HEK293 (cell line): Measurements from ENCODE around the gene PEX16.

ENCODE experiments used
- CTCF ChIA-PET: fragments of 350-600 bp; formaldehyde crosslinking; extraction: SDS; loops from one replicate; lab custom pipeline; 2021; ENCODE audit warnings: antibody characterized with exemption; lab: Yijun Ruan, JAX
- POLR2A ChIA-PET: fragments of 300-600 bp; formaldehyde crosslinking; extraction: SDS; loops from one replicate; lab custom pipeline; 2020; ENCODE audit warnings: antibody characterized with exemption, inconsistent platforms; lab: Yijun Ruan, JAX
- H3K27ac ChIP-seq: fragments of 200-500 bp; sonication (Bioruptor generic); 2 replicates; pipeline ENCODE4 v1.5.1; 2014; ENCODE audit warnings: low read depth, low read length, control low read depth, inconsistent platforms; ENCODE audit errors: extremely low read depth
- H3K36me3 ChIP-seq, 2 experiments: fragments of 200-500 bp in 1 of 2; sonication (Bioruptor generic) in 1 of 2; 1 replicate in 1 of 2; 2 replicates in 1 of 2; pipeline ENCODE4 v1.5.1; 2014 to 2017; ENCODE audit warnings: inconsistent platforms in 2 of 2, low read length in 2 of 2; ENCODE audit not compliant: control insufficient read depth in 2 of 2, insufficient read depth in 1 of 2
- H3K4me1 ChIP-seq: fragments of 200-500 bp; sonication (Bioruptor generic); 2 replicates; pipeline ENCODE4 v1.5.1; 2014; ENCODE audit warnings: mild to moderate bottlenecking, low read length, inconsistent platforms; ENCODE audit not compliant: control insufficient read depth, insufficient read depth
- H3K4me3 ChIP-seq: 2 replicates; pipeline ENCODE4 v1.5.1; 2011; ENCODE audit warnings: low read depth, mild to moderate bottlenecking, control low read depth, low read length, moderate library complexity
- H3K9me3 ChIP-seq: fragments of 200-500 bp; sonication (Bioruptor generic); 2 replicates; pipeline ENCODE4 v1.5.1; 2014; ENCODE audit warnings: low read depth, low read length, inconsistent platforms; ENCODE audit not compliant: control insufficient read depth, insufficient read depth
- MZF1 ChIP-seq: fragments of 450-650 bp; formaldehyde crosslinking; IDR thresholded peaks from 2 replicates; pipeline ENCODE4 v1.5.1; 2017; ENCODE audit warnings: missing biosample characterization, missing genetic modification characterization, borderline replicate concordance
- TCF7L2 ChIP-seq: IDR thresholded peaks from 2 replicates; pipeline ENCODE4 v1.6.1; 2011; ENCODE audit warnings: low read depth, mild to moderate bottlenecking, inconsistent platforms, low read length, moderate library complexity, borderline replicate concordance
- ZEB2 ChIP-seq: fragments of 450-650 bp; formaldehyde crosslinking; IDR thresholded peaks from 2 replicates; pipeline ENCODE4 v1.5.1; 2016; ENCODE audit warnings: missing biosample characterization, missing genetic modification characterization
- ZFP41 ChIP-seq: fragments of 450-650 bp; formaldehyde crosslinking; IDR thresholded peaks from 2 replicates; pipeline ENCODE4 v1.5.1; 2016; ENCODE audit warnings: missing biosample characterization, missing genetic modification characterization, borderline replicate concordance
- ZNF10 ChIP-seq: fragments of 450-650 bp; formaldehyde crosslinking; IDR thresholded peaks from 2 replicates; pipeline ENCODE4 v1.5.1; 2017; ENCODE audit warnings: missing biosample characterization, missing genetic modification characterization
- ZNF121 ChIP-seq: fragments of 450-650 bp; formaldehyde crosslinking; IDR thresholded peaks from 2 replicates; pipeline ENCODE4 v1.5.1; 2016; ENCODE audit warnings: missing biosample characterization, missing genetic modification characterization
- ZNF23 ChIP-seq: fragments of 450-650 bp; formaldehyde crosslinking; IDR thresholded peaks from 2 replicates; pipeline ENCODE4 v1.5.1; 2016; ENCODE audit warnings: missing biosample characterization, missing genetic modification characterization, borderline replicate concordance
- ZNF248 ChIP-seq: fragments of 450-650 bp; formaldehyde crosslinking; IDR thresholded peaks from 2 replicates; pipeline ENCODE4 v1.5.1; 2017; ENCODE audit warnings: missing biosample characterization, missing genetic modification characterization
- ZNF292 ChIP-seq: fragments of 450-650 bp; formaldehyde crosslinking; IDR thresholded peaks from 2 replicates; pipeline ENCODE4 v1.5.1; 2016; ENCODE audit warnings: low read depth, missing biosample characterization, missing genetic modification characterization, borderline replicate concordance
- ZNF394 ChIP-seq: fragments of 450-650 bp; formaldehyde crosslinking; IDR thresholded peaks from 2 replicates; pipeline ENCODE4 v1.5.1; 2016; ENCODE audit warnings: missing biosample characterization, missing genetic modification characterization, mild to moderate bottlenecking, moderate library complexity, borderline replicate concordance
- ZNF530 ChIP-seq: fragments of 450-650 bp; formaldehyde crosslinking; IDR thresholded peaks from 2 replicates; pipeline ENCODE4 v1.5.1; 2016; ENCODE audit warnings: low read depth, missing biosample characterization, missing genetic modification characterization
- ZNF549 ChIP-seq: fragments of 450-650 bp; IDR thresholded peaks from 2 replicates; pipeline ENCODE4 v1.5.1; 2018; ENCODE audit warnings: missing biosample characterization, missing genetic modification characterization, mild to moderate bottlenecking, inconsistent platforms, moderate library complexity
- ZNF654 ChIP-seq: fragments of 450-650 bp; formaldehyde crosslinking; IDR thresholded peaks from 2 replicates; pipeline ENCODE4 v1.5.1; 2016; ENCODE audit warnings: low read depth, missing biosample characterization, missing genetic modification characterization
- ZNF658 ChIP-seq: fragments of 450-650 bp; formaldehyde crosslinking; IDR thresholded peaks from 2 replicates; pipeline ENCODE4; 2016; ENCODE audit warnings: missing biosample characterization, missing genetic modification characterization
- ZNF837 ChIP-seq: fragments of 450-650 bp; formaldehyde crosslinking; IDR thresholded peaks from 2 replicates; pipeline ENCODE4 v1.5.1; 2016; ENCODE audit warnings: missing biosample characterization, missing genetic modification characterization
- TF ChIP-seq, protein P1 (sequence below): fragments of 450-650 bp; formaldehyde crosslinking; IDR thresholded peaks from 2 replicates; pipeline ENCODE4 v1.5.1; 2016; ENCODE audit warnings: missing biosample characterization, missing genetic modification characterization
- TF ChIP-seq, protein P2 (sequence below): fragments of 450-650 bp; formaldehyde crosslinking; IDR thresholded peaks from 2 replicates; pipeline ENCODE4 v1.5.1; 2016; ENCODE audit warnings: missing biosample characterization, missing genetic modification characterization, borderline replicate concordance
- TF ChIP-seq, protein P3 (sequence below): fragments of 450-650 bp; formaldehyde crosslinking; IDR thresholded peaks from 2 replicates; pipeline ENCODE4 v1.5.1; 2016; ENCODE audit warnings: missing biosample characterization, missing genetic modification characterization, low read depth
- TF ChIP-seq, protein P4 (sequence below): fragments of 450-650 bp; formaldehyde crosslinking; IDR thresholded peaks from 2 replicates; pipeline ENCODE4 v1.5.1; 2016; ENCODE audit warnings: missing biosample characterization, missing genetic modification characterization
- TF ChIP-seq, protein P5 (sequence below): fragments of 450-650 bp; IDR thresholded peaks from 2 replicates; pipeline ENCODE4 v1.5.1; 2018; ENCODE audit warnings: missing biosample characterization, missing genetic modification characterization

The PEX16 gene

DNA sequence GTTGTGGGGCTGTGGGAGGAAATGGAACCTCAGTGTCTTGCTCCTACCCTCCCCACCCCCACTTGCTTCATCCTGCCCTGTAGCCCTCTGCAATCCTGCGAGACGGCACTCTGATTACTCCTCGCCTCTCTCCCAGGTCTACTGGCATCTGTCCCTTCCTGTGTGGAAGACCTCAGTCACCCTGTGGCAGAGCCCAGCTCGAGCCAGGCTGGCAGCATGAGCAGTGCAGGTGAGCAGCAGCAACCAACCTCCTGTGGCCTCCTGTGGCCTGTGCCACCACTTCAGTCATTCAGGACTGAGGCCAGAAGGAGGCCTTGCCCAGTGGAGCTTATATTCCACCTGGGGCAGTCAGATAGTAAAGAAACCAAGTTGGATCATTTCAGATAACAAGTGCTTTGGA is 47.0 kb downstream of the PEX16 start:
- ChIA-PET CTCF (interaction anchor here (0.6 to 7.0 kb wide), 3 partner anchors 27 to 160 kb away, joined by 3 to 79 read pairs (median 3); no protein-coding TSS in a partner anchor), POLR2A (interaction anchor here (0.6 to 1.4 kb wide), 2 partner anchors 58 to 892 kb away, joined by 3 to 4 read pairs; no protein-coding TSS in a partner anchor)
- Histone ChIP-seq H3K36me3 (peaks cover 0 to 67% of the 10 kb centered on the region in 2 experiments; a peak in 1 of 3 replicates), H3K4me1 (no peaks in the 10 kb centered on the region), H3K4me3 (no peak overlapping the region), H3K27ac (no peak overlapping the region), H3K9me3 (no peaks in the 10 kb centered on the region)
- TF ChIP-seq TCF7L2 (no peak), ZNF248 (tag by site-specific recombination) (no peak), ZNF837 (tag by site-specific recombination) (no peak), ZNF23 (tag by site-specific recombination) (no peak), ZNF654 (no peak), MZF1 (tag by site-specific recombination) (no peak), ZNF549 (tag by site-specific recombination) (no peak), ZNF658 (no peak), ZNF292 (tag by site-specific recombination) (no peak), ZNF10 (tag by site-specific recombination) (no peak), ZNF394 (tag by site-specific recombination) (no peak), ZNF121 (tag by site-specific recombination) (no peak), ZNF530 (tag by site-specific recombination) (no peak), ZEB2 (tag by site-specific recombination) (no peak), ZFP41 (tag by site-specific recombination) (no peak)
- TF ChIP-seq, protein P1, sequence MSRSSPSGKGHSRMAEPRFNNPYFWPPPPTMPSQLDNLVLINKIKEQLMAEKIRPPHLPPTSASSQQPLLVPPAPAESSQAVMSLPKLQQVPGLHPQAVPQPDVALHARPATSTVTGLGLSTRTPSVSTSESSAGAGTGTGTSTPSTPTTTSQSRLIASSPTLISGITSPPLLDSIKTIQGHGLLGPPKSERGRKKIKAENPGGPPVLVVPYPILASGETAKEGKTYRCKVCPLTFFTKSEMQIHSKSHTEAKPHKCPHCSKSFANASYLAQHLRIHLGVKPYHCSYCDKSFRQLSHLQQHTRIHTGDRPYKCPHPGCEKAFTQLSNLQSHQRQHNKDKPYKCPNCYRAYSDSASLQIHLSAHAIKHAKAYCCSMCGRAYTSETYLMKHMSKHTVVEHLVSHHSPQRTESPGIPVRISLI (tag by site-specific recombination): no peak
- TF ChIP-seq, protein P2, sequence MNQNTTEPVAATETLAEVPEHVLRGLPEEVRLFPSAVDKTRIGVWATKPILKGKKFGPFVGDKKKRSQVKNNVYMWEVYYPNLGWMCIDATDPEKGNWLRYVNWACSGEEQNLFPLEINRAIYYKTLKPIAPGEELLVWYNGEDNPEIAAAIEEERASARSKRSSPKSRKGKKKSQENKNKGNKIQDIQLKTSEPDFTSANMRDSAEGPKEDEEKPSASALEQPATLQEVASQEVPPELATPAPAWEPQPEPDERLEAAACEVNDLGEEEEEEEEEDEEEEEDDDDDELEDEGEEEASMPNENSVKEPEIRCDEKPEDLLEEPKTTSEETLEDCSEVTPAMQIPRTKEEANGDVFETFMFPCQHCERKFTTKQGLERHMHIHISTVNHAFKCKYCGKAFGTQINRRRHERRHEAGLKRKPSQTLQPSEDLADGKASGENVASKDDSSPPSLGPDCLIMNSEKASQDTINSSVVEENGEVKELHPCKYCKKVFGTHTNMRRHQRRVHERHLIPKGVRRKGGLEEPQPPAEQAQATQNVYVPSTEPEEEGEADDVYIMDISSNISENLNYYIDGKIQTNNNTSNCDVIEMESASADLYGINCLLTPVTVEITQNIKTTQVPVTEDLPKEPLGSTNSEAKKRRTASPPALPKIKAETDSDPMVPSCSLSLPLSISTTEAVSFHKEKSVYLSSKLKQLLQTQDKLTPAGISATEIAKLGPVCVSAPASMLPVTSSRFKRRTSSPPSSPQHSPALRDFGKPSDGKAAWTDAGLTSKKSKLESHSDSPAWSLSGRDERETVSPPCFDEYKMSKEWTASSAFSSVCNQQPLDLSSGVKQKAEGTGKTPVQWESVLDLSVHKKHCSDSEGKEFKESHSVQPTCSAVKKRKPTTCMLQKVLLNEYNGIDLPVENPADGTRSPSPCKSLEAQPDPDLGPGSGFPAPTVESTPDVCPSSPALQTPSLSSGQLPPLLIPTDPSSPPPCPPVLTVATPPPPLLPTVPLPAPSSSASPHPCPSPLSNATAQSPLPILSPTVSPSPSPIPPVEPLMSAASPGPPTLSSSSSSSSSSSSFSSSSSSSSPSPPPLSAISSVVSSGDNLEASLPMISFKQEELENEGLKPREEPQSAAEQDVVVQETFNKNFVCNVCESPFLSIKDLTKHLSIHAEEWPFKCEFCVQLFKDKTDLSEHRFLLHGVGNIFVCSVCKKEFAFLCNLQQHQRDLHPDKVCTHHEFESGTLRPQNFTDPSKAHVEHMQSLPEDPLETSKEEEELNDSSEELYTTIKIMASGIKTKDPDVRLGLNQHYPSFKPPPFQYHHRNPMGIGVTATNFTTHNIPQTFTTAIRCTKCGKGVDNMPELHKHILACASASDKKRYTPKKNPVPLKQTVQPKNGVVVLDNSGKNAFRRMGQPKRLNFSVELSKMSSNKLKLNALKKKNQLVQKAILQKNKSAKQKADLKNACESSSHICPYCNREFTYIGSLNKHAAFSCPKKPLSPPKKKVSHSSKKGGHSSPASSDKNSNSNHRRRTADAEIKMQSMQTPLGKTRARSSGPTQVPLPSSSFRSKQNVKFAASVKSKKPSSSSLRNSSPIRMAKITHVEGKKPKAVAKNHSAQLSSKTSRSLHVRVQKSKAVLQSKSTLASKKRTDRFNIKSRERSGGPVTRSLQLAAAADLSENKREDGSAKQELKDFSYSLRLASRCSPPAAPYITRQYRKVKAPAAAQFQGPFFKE (tag by site-specific recombination): no peak
- TF ChIP-seq, protein P3, sequence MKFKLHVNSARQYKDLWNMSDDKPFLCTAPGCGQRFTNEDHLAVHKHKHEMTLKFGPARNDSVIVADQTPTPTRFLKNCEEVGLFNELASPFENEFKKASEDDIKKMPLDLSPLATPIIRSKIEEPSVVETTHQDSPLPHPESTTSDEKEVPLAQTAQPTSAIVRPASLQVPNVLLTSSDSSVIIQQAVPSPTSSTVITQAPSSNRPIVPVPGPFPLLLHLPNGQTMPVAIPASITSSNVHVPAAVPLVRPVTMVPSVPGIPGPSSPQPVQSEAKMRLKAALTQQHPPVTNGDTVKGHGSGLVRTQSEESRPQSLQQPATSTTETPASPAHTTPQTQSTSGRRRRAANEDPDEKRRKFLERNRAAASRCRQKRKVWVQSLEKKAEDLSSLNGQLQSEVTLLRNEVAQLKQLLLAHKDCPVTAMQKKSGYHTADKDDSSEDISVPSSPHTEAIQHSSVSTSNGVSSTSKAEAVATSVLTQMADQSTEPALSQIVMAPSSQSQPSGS (tag by site-specific recombination): no peak
- TF ChIP-seq, protein P4, sequence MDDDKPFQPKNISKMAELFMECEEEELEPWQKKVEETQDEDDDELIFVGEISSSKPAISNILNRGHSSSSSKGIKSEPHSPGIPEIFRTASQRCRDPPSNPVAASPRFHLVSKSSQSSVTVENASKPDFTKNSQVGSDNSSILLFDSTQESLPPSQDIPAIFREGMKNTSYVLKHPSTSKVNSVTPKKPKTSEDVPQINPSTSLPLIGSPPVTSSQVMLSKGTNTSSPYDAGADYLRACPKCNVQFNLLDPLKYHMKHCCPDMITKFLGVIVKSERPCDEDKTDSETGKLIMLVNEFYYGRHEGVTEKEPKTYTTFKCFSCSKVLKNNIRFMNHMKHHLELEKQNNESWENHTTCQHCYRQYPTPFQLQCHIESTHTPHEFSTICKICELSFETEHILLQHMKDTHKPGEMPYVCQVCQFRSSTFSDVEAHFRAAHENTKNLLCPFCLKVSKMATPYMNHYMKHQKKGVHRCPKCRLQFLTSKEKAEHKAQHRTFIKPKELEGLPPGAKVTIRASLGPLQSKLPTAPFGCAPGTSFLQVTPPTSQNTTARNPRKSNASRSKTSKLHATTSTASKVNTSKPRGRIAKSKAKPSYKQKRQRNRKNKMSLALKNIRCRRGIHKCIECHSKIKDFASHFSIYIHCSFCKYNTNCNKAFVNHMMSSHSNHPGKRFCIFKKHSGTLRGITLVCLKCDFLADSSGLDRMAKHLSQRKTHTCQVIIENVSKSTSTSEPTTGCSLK (tag by site-specific recombination): no peak
- TF ChIP-seq, protein P5, sequence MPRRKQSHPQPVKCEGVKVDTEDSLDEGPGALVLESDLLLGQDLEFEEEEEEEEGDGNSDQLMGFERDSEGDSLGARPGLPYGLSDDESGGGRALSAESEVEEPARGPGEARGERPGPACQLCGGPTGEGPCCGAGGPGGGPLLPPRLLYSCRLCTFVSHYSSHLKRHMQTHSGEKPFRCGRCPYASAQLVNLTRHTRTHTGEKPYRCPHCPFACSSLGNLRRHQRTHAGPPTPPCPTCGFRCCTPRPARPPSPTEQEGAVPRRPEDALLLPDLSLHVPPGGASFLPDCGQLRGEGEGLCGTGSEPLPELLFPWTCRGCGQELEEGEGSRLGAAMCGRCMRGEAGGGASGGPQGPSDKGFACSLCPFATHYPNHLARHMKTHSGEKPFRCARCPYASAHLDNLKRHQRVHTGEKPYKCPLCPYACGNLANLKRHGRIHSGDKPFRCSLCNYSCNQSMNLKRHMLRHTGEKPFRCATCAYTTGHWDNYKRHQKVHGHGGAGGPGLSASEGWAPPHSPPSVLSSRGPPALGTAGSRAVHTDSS (tag by site-specific recombination): no peak
